Measurements from ENCODE around the gene USP38.
"Not testable (repeated sequence)": the region's sequence is repeated elsewhere in the genome, so short reads cannot be mapped to it uniquely, and the experiment has no call there.

The USP38 gene

DNA sequence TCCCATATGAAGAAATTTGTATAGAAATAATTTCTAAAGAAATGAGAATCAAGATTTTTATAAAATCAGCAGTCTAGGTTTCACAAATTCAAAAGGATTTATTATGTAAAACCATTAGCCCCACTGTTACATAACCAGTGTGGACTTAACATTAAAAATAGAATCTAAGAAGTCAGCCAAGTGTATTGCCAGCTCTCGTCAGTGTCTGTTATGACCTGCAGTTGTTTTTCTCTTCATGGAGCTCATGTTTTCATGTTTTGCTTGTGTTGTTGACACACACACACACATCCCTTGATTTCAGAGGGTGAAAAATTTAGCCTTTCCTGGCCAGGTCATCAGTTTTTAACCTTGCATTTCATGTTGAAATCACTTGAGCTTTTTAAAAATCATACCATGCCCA is 39.5 kb downstream of the USP38 start:
- DNase-seq = no peak

DNA sequence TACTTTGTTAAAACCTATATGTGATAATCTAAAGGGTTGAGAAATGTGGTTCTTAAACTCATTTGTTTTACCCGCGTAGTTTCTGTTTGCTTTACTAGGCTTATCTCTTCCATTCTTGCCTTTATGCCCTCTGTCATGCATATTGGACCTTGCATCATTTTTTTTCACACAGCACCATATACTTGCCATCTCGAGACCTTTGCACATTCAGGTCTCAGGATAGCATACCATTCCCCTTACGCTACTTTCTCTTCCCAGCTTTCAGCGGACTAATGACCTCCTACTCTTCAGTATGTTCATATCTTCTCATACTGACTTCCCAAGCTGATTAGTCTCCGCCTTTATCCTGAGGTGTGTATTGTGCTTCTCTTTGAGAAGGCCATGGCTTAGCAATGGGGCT is 40.5 kb downstream of the USP38 start:
- no peak for DNase-seq

GRCh38 chr4:143230683-143231082 is 46.0 kb downstream of the USP38 start:
- no peak for DNase-seq

DNA sequence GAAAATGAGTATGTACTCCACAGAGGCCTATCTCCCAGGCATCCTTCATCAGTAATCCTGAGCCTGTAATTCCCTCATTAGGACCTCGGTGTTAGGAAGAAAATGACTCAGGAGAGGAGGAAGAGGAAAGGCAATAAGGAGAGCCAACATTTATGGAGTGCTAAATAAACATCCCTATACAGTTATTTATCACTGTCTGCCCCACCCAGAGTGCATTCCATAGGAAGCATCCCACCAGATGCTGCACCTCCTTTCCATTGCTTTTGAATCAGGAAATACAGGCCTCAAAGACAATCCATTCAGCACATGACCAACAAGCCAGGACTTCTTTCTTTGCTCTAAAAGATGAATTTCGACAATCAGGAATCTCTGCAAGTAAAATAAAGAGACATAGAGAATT is 47.6 kb downstream of the USP38 start:
- DNase-seq = no peak

DNA sequence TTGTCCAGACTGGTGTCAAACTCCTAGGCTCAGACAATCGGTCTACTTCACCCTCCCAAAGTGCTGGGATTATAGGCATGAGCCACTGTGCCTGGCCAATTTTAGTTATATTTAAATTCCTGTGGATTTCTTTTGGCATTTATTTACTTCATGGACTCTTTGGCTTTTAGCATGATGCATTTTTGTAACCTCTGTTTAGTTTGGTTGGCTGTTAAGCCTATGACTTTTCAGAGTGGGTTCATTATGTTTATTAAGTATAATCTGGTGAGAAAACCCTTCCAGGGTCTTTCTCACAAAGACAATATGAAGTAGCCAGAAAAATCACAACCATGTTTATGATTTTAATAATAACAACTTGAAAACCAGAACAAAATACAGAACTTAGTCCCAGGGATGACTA is 49.4 kb downstream of the USP38 start:
- DNase-seq = no peak

GRCh38 chr4:143237195-143237594 is 52.5 kb downstream of the USP38 start:
- not testable (repeated sequence) for DNase-seq

GRCh38 chr4:143240939-143241679 is 56.4 kb downstream of the USP38 start:
- DNase-seq = no peak

DNA sequence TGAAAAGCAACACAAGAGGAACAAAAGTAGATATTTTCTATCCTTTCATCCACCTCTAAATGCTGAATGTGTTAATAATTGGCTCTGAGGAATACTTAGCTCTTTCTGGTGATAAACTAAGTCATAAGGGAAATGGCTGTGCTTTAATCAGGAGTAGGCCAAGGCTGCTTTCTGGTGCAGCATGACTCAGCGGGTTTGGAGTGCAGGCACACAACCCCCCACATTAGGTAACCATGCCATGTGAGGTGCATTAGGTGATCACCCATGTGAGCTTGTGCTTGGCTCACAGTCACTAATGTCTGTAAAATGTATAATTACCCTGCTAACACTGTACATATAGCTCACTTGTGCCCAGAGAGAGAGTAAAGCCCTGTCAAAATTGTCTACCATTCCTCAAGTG is 57.2 kb downstream of the USP38 start:
- peak; percentile 5 for DNase-seq

DNA sequence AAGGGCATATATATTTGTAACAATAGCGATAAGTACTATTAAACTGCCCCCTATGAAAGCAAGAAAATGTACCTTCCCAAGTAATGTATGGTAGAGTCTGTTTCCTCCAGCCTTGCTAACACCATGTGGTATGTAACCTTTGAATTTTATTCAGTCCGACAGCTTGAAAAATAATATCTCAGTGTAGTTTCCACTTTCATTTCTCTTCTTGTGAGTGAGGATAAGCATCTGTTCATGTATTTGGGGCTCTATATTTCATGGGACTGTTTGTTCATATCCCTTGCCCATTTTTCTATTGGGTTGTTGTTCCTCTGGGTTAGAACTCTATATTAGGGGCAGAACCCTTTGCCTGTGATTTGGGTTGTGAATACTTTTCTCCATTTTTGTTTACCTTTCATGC is 58.3 kb downstream of the USP38 start:
- no peak for DNase-seq

- DNase-seq = no peak
Observed at GRCh38 chr4:143246977-143247376, 62.3 kb downstream of the USP38 start.

- DNase-seq = no peak
Observed at GRCh38 chr4:143247866-143248265, 63.1 kb downstream of the USP38 start.

GRCh38 chr4:143248827-143249226 is 64.1 kb downstream of the USP38 start:
- no peak for DNase-seq

DNA sequence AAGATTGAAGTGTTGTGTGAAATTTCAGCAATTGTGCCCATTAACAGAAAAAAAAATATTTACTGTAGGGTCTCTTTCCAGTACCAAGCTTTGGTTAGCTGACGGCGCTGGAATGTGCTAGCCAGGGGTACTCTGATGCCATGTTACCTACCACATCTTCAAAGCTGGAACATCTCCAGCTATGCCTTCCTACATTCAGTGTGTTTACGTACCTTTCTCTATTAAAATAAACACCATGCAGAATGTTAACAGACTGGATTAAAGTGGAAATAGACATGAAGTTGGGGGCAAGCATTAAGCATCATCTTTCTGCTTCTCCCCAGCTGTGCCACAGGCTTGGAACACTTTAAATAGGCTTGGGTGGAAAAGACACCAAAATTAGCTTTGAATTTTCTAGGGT is 65.9 kb downstream of the USP38 start:
- DNase-seq = no peak

DNA sequence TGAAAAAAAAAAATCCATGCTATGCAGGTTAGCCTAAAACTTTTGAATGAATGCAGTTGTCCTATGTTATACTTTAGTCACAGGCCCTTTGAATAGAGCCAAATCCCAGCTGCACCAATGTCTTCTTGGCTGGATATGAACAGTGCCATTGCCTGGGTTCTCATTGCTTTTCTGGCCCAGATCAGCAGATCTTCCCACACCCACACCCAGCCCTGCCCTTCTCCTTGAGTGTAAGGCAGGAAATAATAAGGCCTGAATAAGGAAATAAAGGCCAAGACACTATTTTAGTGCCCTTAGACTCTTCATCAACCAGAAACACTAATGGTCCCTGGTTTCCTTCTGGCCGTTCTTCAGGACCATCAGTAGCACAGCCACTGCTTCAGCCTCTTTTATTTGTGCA is 66.6 kb downstream of the USP38 start:
- DNase-seq = no peak

DNA sequence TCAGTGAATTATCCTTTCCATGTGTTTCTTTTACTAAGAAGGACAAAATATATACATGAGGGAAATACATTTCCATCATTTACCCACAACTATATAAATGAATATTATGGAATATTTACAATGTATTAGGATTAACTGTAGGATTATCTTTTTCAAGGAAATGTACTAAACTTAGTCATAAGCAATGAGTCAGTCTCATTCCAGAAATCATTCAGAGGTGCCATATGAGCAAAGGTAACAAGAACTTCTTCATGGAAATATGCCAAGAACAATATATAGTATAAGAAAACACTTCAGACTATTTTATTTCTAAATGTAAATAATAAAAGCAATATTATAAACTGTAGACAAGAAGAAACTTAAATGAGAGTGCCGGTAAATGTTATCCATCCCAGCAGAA is 67.1 kb downstream of the USP38 start:
- peak; percentile 50 for DNase-seq

- DNase-seq = no peak
Observed at GRCh38 chr4:143252478-143252877, 67.8 kb downstream of the USP38 start.

DNA sequence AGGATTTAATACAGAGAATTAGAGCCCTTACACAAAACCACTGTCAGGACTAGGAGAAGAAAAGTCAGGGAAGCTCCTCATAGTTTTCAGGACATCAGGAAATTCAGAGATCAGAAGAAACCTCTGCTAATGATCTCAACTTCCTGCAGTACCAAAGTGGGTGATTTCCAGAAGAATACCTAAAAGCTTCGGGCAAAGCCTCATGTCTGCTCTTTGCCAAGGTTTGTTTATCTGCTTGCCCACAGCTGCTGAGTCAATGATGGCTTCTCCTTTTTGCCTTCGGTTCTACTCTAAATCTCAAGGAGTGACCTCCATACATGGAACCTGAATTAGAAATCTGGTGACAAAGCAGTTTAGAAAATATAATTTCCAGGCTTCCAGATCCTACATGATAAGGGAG is 68.4 kb downstream of the USP38 start:
- no peak for DNase-seq

- no peak for DNase-seq
Observed at GRCh38 chr4:143254491-143255226, 69.9 kb downstream of the USP38 start.

GRCh38 chr4:143256456-143256855 is 71.7 kb downstream of the USP38 start:
- DNase-seq = no peak

- DNase-seq = no peak
Observed at GRCh38 chr4:143257356-143257755, 72.6 kb downstream of the USP38 start.

GRCh38 chr4:143260750-143261149 is 76.0 kb downstream of the USP38 start:
- DNase-seq = no peak

GRCh38 chr4:143262838-143263237 is 78.1 kb downstream of the USP38 start:
- no peak for DNase-seq

DNA sequence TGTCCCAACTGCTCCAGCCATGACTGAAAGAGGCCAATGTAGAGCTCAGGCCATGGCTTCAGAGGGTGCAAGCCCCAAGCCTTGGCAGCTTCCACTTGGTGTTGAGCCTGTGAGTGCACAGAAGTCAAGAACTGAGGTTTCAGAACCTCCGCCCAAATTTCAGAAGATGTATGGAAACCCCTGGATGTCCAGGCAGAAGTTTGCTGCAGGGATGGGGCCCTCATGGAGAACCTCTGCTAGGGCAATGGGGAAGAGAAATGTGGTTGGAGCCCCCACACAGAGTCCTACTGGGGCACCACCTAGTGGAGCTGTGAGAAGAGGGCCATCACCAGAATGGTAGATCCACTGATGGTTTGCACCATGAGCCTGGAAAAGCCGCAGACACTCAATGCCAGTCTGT is 83.0 kb downstream of the USP38 start:
- DNase-seq = not testable (repeated sequence)

GRCh38 chr4:143270256-143270838 is 85.6 kb downstream of the USP38 start:
- DNase-seq = peak; percentile 26
